SK-N-SH treated with all-trans-retinoic acid at 6 μM for 48 hours (cell line): Measurements from ENCODE around the gene LRRC74B.
A peak's percentile ranks its signal among the peaks of the same experiment; 100 is the strongest.

ENCODE experiments used
- ATAC-seq: fragments of 200-7000 bp; cut with Tn5 transposase; 3 replicates; pipeline ENCODE4 v1.9.1; 2020; ENCODE audit warnings: mild to moderate bottlenecking, moderate library complexity
- BACH2 ChIP-seq: fragments of 250-450 bp; sonication (Bioruptor Pico); IDR thresholded peaks from 2 replicates; pipeline ENCODE4 v1.9.0; 2021; ENCODE audit warnings: mild to moderate bottlenecking, borderline replicate concordance
- CSDC2 ChIP-seq: fragments of 250-450 bp; sonication (Bioruptor Pico); IDR thresholded peaks from 2 replicates; pipeline ENCODE4 v1.5.0; 2020; ENCODE audit warnings: mild to moderate bottlenecking, moderate library complexity
- ESRRG ChIP-seq: fragments of 250-450 bp; sonication (Bioruptor Pico); IDR thresholded peaks from 2 replicates; pipeline ENCODE4 v1.6.1; 2021; ENCODE audit warnings: mild to moderate bottlenecking
- GLIS3 ChIP-seq: fragments of 250-450 bp; sonication (Bioruptor Pico); IDR thresholded peaks from 2 replicates; pipeline ENCODE4 v1.5.0; 2020; ENCODE audit warnings: mild to moderate bottlenecking, moderate library complexity
- ISL1 ChIP-seq: fragments of 250-450 bp; sonication (Bioruptor Pico); IDR thresholded peaks from 2 replicates; pipeline ENCODE4 v2.1.2; 2022; ENCODE audit warnings: mild to moderate bottlenecking, moderate library complexity
- OSR1 ChIP-seq: fragments of 250-450 bp; sonication (Bioruptor Pico); IDR thresholded peaks from 2 replicates; pipeline ENCODE4 v1.8.0; 2022; ENCODE audit warnings: moderate library complexity, mild to moderate bottlenecking, inconsistent platforms
- PPARA ChIP-seq: fragments of 250-450 bp; sonication (Bioruptor Pico); IDR thresholded peaks from 2 replicates; pipeline ENCODE4 v1.5.0; 2020; ENCODE audit warnings: mild to moderate bottlenecking, borderline replicate concordance
- RARB ChIP-seq: fragments of 250-450 bp; sonication (Bioruptor Pico); IDR thresholded peaks from 2 replicates; pipeline ENCODE4 v1.8.0; 2021; ENCODE audit warnings: mild to moderate bottlenecking, moderate library complexity
- SNAI2 ChIP-seq: fragments of 250-450 bp; sonication (Bioruptor Pico); IDR thresholded peaks from 2 replicates; pipeline ENCODE4 v1.5.0; 2020; ENCODE audit warnings: mild to moderate bottlenecking, moderate library complexity
- TCF4 ChIP-seq: fragments of 250-450 bp; sonication (Bioruptor Pico); IDR thresholded peaks from 2 replicates; pipeline ENCODE4 v1.8.0; 2021; ENCODE audit warnings: mild to moderate bottlenecking, moderate library complexity, borderline replicate concordance
- TOX ChIP-seq: fragments of 250-450 bp; sonication (Bioruptor Pico); IDR thresholded peaks from 2 replicates; pipeline ENCODE4 v1.8.0; 2021; ENCODE audit warnings: mild to moderate bottlenecking, moderate library complexity, borderline replicate concordance
- ZC3H10 ChIP-seq: fragments of 250-450 bp; sonication (Bioruptor Pico); IDR thresholded peaks from 2 replicates; pipeline ENCODE4 v1.5.1; 2021; ENCODE audit warnings: mild to moderate bottlenecking, moderate library complexity
- ZFP30 ChIP-seq: fragments of 450-650 bp; formaldehyde crosslinking; IDR thresholded peaks from 2 replicates; pipeline ENCODE4 v1.5.0; 2022; ENCODE audit warnings: mild to moderate bottlenecking, moderate library complexity
- ZNF565 ChIP-seq: fragments of 450-650 bp; formaldehyde crosslinking; conservative IDR thresholded peaks from 2 replicates; pipeline ENCODE4 v1.5.0; 2020; ENCODE audit warnings: low read depth, mild to moderate bottlenecking, moderate library complexity
- ZNF70 ChIP-seq: fragments of 450-650 bp; formaldehyde crosslinking; IDR thresholded peaks from 2 replicates; pipeline ENCODE4 v1.5.0; 2020; ENCODE audit warnings: mild to moderate bottlenecking, moderate library complexity
- ZNF8 ChIP-seq: fragments of 450-650 bp; formaldehyde crosslinking; IDR thresholded peaks from 2 replicates; pipeline ENCODE4 v1.5.0; 2020; ENCODE audit warnings: mild to moderate bottlenecking, moderate library complexity
- TF ChIP-seq, protein P1 (sequence below): fragments of 250-450 bp; sonication (Bioruptor Pico); IDR thresholded peaks from 2 replicates; pipeline ENCODE4 v1.5.0; 2020; ENCODE audit warnings: mild to moderate bottlenecking, moderate library complexity
- TF ChIP-seq, protein P2 (sequence below): fragments of 250-450 bp; sonication (Bioruptor Pico); IDR thresholded peaks from 2 replicates; pipeline ENCODE4 v1.8.0; 2020; ENCODE audit warnings: mild to moderate bottlenecking, moderate library complexity, borderline replicate concordance
- TF ChIP-seq, protein P3 (sequence below): fragments of 250-450 bp; sonication (Bioruptor Pico); IDR thresholded peaks from 2 replicates; pipeline ENCODE4 v1.5.1; 2020; ENCODE audit warnings: low read depth, mild to moderate bottlenecking, moderate library complexity
- TF ChIP-seq, protein P4 (sequence below): fragments of 250-450 bp; sonication (Bioruptor Pico); IDR thresholded peaks from 2 replicates; pipeline ENCODE4 v1.5.1; 2021; ENCODE audit warnings: mild to moderate bottlenecking, moderate library complexity
- TF ChIP-seq, protein P5 (sequence below): fragments of 250-450 bp; sonication (Bioruptor Pico); IDR thresholded peaks from 2 replicates; pipeline ENCODE4 v1.8.0; 2021; ENCODE audit warnings: low read depth, mild to moderate bottlenecking, moderate library complexity, borderline replicate concordance

LRRC74B gene

DNA sequence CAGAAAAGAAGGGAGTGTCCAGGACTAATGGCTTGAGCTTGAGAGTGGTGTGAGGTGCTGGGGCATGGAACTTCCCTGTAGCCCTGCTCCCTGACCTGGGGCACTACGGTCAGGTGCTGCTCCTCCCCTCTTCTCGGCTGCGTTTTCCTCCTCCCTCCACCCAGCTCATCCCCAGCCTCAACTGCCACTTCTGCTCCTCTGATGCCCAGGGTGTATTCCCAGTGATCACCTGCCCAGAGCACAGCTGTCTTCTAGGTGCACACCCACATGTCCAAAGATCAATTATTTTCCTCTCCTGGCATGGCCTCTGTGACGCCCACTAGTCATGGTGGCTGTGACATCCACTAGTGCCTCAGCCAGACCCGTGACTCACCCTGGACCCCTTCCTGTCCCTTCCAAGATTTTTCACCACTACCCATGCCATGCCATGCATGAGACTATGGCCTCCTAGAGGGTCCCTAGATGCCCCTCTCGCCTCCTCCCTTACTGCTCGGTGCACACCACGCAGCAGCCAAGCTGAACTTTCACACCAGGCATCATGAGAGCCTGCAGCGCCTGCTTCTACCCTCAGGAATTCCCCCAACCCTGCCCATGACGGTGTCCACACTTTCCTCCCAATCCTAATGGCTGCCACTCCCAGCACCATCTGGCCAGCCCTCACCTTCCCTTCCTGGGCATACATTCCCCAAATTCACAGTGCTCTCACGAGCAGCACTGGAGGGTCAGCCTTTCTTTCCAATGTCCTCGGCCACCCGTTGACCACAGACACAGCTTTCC, 28.9 kb upstream of the LRRC74B start:
- TF ChIP-seq CSDC2 (CRISPR knock-in tag) (no peak), ZFP30 (CRISPR knock-in tag) (no peak), OSR1 (CRISPR knock-in tag) (no peak), ZNF565 (CRISPR knock-in tag) (no peak), TOX (no peak), ZNF8 (no peak), SNAI2 (CRISPR knock-in tag) (no peak), PPARA (CRISPR knock-in tag) (no peak), BACH2 (CRISPR knock-in tag) (no peak), ISL1 (CRISPR knock-in tag) (no peak), ZNF70 (CRISPR knock-in tag) (no peak)
- TF ChIP-seq, protein P1, sequence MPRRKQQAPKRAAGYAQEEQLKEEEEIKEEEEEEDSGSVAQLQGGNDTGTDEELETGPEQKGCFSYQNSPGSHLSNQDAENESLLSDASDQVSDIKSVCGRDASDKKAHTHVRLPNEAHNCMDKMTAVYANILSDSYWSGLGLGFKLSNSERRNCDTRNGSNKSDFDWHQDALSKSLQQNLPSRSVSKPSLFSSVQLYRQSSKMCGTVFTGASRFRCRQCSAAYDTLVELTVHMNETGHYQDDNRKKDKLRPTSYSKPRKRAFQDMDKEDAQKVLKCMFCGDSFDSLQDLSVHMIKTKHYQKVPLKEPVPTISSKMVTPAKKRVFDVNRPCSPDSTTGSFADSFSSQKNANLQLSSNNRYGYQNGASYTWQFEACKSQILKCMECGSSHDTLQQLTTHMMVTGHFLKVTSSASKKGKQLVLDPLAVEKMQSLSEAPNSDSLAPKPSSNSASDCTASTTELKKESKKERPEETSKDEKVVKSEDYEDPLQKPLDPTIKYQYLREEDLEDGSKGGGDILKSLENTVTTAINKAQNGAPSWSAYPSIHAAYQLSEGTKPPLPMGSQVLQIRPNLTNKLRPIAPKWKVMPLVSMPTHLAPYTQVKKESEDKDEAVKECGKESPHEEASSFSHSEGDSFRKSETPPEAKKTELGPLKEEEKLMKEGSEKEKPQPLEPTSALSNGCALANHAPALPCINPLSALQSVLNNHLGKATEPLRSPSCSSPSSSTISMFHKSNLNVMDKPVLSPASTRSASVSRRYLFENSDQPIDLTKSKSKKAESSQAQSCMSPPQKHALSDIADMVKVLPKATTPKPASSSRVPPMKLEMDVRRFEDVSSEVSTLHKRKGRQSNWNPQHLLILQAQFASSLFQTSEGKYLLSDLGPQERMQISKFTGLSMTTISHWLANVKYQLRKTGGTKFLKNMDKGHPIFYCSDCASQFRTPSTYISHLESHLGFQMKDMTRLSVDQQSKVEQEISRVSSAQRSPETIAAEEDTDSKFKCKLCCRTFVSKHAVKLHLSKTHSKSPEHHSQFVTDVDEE (CRISPR knock-in tag): no peak
- ATAC-seq: no peak

DNA sequence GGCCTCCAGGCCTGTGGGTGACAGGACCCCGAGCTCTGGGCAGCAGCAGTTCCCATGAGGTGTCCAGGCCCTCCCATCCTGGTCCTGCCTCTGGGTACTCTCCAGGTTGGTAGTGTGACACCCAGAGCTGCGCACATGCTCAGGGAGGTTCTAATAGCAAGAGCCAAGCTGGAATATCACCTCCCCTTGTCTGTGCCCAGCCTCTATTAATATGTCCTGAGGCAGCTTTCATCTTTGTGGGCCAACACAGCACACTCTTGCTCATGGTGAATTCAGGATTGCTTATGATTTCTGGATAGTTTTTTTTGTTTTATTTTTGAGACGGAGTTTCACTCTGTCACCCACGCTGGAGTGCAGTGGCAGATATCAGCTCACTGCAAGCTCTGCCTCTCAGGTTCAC, 27.4 kb upstream of the LRRC74B start:
- TF ChIP-seq ZNF565 (CRISPR knock-in tag) (no peak), ZNF70 (CRISPR knock-in tag) (peak; percentile 94)
- TF ChIP-seq, protein P2, sequence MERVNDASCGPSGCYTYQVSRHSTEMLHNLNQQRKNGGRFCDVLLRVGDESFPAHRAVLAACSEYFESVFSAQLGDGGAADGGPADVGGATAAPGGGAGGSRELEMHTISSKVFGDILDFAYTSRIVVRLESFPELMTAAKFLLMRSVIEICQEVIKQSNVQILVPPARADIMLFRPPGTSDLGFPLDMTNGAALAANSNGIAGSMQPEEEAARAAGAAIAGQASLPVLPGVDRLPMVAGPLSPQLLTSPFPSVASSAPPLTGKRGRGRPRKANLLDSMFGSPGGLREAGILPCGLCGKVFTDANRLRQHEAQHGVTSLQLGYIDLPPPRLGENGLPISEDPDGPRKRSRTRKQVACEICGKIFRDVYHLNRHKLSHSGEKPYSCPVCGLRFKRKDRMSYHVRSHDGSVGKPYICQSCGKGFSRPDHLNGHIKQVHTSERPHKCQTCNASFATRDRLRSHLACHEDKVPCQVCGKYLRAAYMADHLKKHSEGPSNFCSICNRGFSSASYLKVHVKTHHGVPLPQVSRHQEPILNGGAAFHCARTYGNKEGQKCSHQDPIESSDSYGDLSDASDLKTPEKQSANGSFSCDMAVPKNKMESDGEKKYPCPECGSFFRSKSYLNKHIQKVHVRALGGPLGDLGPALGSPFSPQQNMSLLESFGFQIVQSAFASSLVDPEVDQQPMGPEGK: no peak
- no peak for ATAC-seq

DNA sequence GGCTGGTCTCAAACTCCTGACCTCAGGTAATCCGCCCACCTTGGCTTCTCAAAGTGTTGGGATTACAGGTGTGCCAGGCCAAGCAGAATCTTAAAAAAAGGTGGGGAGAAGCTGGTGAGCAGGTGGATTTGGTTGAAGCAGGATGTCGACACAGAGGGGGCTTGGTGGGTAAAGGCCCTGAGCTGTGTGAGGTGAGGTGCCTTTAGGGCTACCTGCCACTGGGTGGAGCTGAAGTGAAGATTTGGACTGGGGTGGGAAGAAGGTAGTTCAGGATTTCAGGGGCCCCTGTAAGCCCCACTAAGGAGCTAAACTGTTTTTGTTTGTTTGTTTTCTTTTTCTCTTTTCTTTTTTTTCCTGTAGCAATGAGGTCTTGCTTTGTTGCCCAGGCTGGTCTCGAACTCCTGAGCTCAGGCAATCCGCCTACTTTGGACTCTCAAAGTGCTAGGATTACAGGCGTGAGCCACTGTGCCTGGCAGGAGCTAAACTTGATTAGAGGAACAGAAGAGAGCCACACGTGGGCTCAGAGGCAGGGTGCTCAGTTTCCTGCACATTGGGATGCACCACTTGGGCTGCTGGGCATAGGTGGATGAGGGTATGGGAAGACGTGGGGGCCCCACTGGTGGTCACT, 24.8 kb upstream of the LRRC74B start:
- ATAC-seq: peak; percentile 76
- TF ChIP-seq ZFP30 (CRISPR knock-in tag) (no peak), TOX (no peak), GLIS3 (CRISPR knock-in tag) (no peak), OSR1 (CRISPR knock-in tag) (no peak), ESRRG (CRISPR knock-in tag) (no peak), PPARA (CRISPR knock-in tag) (no peak), ZC3H10 (CRISPR knock-in tag) (no peak), ZNF8 (no peak), ZNF565 (CRISPR knock-in tag) (no peak), CSDC2 (CRISPR knock-in tag) (no peak), RARB (CRISPR knock-in tag) (no peak), TCF4 (CRISPR knock-in tag) (no peak), ISL1 (CRISPR knock-in tag) (no peak), BACH2 (CRISPR knock-in tag) (no peak)
- TF ChIP-seq, protein P3, sequence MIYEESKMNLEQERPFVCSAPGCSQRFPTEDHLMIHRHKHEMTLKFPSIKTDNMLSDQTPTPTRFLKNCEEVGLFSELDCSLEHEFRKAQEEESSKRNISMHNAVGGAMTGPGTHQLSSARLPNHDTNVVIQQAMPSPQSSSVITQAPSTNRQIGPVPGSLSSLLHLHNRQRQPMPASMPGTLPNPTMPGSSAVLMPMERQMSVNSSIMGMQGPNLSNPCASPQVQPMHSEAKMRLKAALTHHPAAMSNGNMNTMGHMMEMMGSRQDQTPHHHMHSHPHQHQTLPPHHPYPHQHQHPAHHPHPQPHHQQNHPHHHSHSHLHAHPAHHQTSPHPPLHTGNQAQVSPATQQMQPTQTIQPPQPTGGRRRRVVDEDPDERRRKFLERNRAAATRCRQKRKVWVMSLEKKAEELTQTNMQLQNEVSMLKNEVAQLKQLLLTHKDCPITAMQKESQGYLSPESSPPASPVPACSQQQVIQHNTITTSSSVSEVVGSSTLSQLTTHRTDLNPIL (CRISPR knock-in tag): no peak
- TF ChIP-seq, protein P4, sequence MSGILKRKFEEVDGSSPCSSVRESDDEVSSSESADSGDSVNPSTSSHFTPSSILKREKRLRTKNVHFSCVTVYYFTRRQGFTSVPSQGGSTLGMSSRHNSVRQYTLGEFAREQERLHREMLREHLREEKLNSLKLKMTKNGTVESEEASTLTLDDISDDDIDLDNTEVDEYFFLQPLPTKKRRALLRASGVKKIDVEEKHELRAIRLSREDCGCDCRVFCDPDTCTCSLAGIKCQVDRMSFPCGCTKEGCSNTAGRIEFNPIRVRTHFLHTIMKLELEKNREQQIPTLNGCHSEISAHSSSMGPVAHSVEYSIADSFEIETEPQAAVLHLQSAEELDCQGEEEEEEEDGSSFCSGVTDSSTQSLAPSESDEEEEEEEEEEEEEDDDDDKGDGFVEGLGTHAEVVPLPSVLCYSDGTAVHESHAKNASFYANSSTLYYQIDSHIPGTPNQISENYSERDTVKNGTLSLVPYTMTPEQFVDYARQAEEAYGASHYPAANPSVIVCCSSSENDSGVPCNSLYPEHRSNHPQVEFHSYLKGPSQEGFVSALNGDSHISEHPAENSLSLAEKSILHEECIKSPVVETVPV (CRISPR knock-in tag): no peak
- TF ChIP-seq, protein P2: no peak
- TF ChIP-seq, protein P5, sequence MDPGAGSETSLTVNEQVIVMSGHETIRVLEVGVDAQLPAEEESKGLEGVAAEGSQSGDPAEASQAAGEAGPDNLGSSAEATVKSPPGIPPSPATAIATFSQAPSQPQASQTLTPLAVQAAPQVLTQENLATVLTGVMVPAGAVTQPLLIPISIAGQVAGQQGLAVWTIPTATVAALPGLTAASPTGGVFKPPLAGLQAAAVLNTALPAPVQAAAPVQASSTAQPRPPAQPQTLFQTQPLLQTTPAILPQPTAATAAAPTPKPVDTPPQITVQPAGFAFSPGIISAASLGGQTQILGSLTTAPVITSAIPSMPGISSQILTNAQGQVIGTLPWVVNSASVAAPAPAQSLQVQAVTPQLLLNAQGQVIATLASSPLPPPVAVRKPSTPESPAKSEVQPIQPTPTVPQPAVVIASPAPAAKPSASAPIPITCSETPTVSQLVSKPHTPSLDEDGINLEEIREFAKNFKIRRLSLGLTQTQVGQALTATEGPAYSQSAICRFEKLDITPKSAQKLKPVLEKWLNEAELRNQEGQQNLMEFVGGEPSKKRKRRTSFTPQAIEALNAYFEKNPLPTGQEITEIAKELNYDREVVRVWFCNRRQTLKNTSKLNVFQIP (CRISPR knock-in tag): no peak
- TF ChIP-seq, protein P1 (CRISPR knock-in tag): no peak
